HepG2 (cell line): ENCODE measurements around the gene HSF4. TPM values are rescaled to one million over a fixed set of nuclear protein-coding genes. Genes with fewer than 3 reads are reported as not detected.
A peak's percentile ranks its signal among the peaks of the same experiment; 100 is the strongest.

Experiments used
- AKAP8 ChIP-seq: sonication (generic); formaldehyde crosslinking; IDR thresholded peaks from 2 replicates; pipeline ENCODE4 v1.5.1; 2020; ENCODE audit warnings: mild to moderate bottlenecking, missing genetic modification reagents
- HMG20A ChIP-seq: IDR thresholded peaks from 2 replicates; pipeline ENCODE4 v1.6.1; 2016; ENCODE audit warnings: borderline replicate concordance
- KLF11 ChIP-seq: IDR thresholded peaks from 2 replicates; pipeline ENCODE4 v1.6.1; 2016; ENCODE audit warnings: missing compliant biosample characterization
- SMARCE1 ChIP-seq: fragments of 450-650 bp; IDR thresholded peaks from 2 replicates; pipeline ENCODE4 v1.6.1; 2017; ENCODE audit warnings: borderline replicate concordance
- SNAI1 ChIP-seq: sonication (generic); formaldehyde crosslinking; IDR thresholded peaks from 2 replicates; pipeline ENCODE4 v1.5.0; 2020; ENCODE audit warnings: mild to moderate bottlenecking, missing genetic modification reagents, borderline replicate concordance
- SOX6 ChIP-seq, 2 experiments: fragments of 450-650 bp in 1 of 2; sonication (generic) in 1 of 2; formaldehyde crosslinking in 1 of 2; IDR thresholded peaks; 2 replicates each; pipeline versions ENCODE4 v1.4.0 to v1.6.1; 2017 to 2020; ENCODE audit warnings: antibody characterized with exemption in 1 of 2, mild to moderate bottlenecking in 1 of 2, missing genetic modification reagents in 1 of 2
- SP140L ChIP-seq: sonication (generic); formaldehyde crosslinking; IDR thresholded peaks from 2 replicates; pipeline ENCODE4 v1.4.0; 2020; ENCODE audit warnings: missing genetic modification reagents, borderline replicate concordance
- TMF1 ChIP-seq: sonication (generic); formaldehyde crosslinking; IDR thresholded peaks from 2 replicates; pipeline ENCODE4 v1.8.1; 2022; ENCODE audit warnings: low read depth, missing genetic modification reagents
- ZNF160 ChIP-seq: sonication (generic); formaldehyde crosslinking; IDR thresholded peaks from 2 replicates; pipeline ENCODE4 v1.8.0; 2022; ENCODE audit warnings: mild to moderate bottlenecking, inconsistent platforms, missing genetic modification reagents
- ZNF234 ChIP-seq: sonication (generic); formaldehyde crosslinking; conservative IDR thresholded peaks from 2 replicates; pipeline ENCODE4 v1.5.1; 2020; ENCODE audit warnings: mild to moderate bottlenecking, missing genetic modification reagents
- ZNF263 ChIP-seq: sonication (generic); formaldehyde crosslinking; IDR thresholded peaks from 2 replicates; pipeline ENCODE4 v1.4.0; 2020; ENCODE audit warnings: missing genetic modification reagents
- ZNF33A ChIP-seq: sonication (generic); formaldehyde crosslinking; IDR thresholded peaks from 2 replicates; pipeline ENCODE4 v1.5.1; 2020; ENCODE audit warnings: missing genetic modification reagents, mild to moderate bottlenecking, moderate library complexity, borderline replicate concordance
- ZNF468 ChIP-seq: sonication (generic); formaldehyde crosslinking; IDR thresholded peaks from 2 replicates; pipeline ENCODE4 v1.8.0; 2022; ENCODE audit warnings: mild to moderate bottlenecking, moderate library complexity, missing genetic modification reagents
- ZNF607 ChIP-seq: sonication (generic); formaldehyde crosslinking; IDR thresholded peaks from 2 replicates; pipeline ENCODE4 v1.5.1; 2020; ENCODE audit warnings: missing genetic modification reagents, mild to moderate bottlenecking, borderline replicate concordance
- ZNF816 ChIP-seq: sonication (generic); formaldehyde crosslinking; IDR thresholded peaks from 2 replicates; pipeline ENCODE4 v1.8.0; 2022; ENCODE audit warnings: missing genetic modification reagents, mild to moderate bottlenecking, borderline replicate concordance
- ZSCAN31 ChIP-seq: sonication (generic); formaldehyde crosslinking; IDR thresholded peaks from 2 replicates; pipeline ENCODE4 v1.5.0; 2020; ENCODE audit warnings: low read depth, mild to moderate bottlenecking, missing genetic modification reagents
- polyA plus RNA-seq, 8 experiments: library from polyadenylated mRNA; depleted of rRNA in 3 of 8; stranded (reverse) in 7 of 8; unstranded in 1 of 8; fragments of >200 nt; fragmentation: Illumina TruSeq in 4 of 8; extraction: Trizol in 4 of 8; gene quantifications; 2 replicates each; pipeline versions ENCODE4 v1.2.1 to v1.2.3, GENCODE V29; 2011 to 2016; ENCODE audit warnings: low read depth in 4 of 8, missing spikeins in 1 of 8, mixed read lengths in 1 of 8; ENCODE audit not compliant: insufficient read depth in 1 of 8
- total RNA-seq, 5 experiments: library from RNA; depleted of rRNA; stranded (reverse); fragments of >200 nt; fragmentation: Illumina TruSeq; extraction: Trizol; gene quantifications; 2 replicates each; pipeline ENCODE4 v1.2.3, GENCODE V29; 2016; ENCODE audit warnings: low read depth in 1 of 5
- TF ChIP-seq, protein P1 (sequence below): IDR thresholded peaks from 2 replicates; pipeline ENCODE4 v1.6.1; 2016
- TF ChIP-seq, protein P2 (sequence below): sonication (generic); formaldehyde crosslinking; IDR thresholded peaks from 2 replicates; pipeline ENCODE4 v1.4.0; 2020; ENCODE audit warnings: missing genetic modification reagents
- TF ChIP-seq, protein P3 (sequence below): sonication (generic); formaldehyde crosslinking; conservative IDR thresholded peaks from 2 replicates; pipeline ENCODE4 v1.4.0; 2020; ENCODE audit warnings: missing genetic modification reagents
- TF ChIP-seq, protein P4 (sequence below): IDR thresholded peaks from 2 replicates; pipeline ENCODE4 v1.6.1; 2016; ENCODE audit warnings: mild to moderate bottlenecking, missing biosample characterization, missing genetic modification reagents
- TF ChIP-seq, protein P5 (sequence below): sonication (generic); formaldehyde crosslinking; IDR thresholded peaks from 2 replicates; pipeline ENCODE4 v1.5.1; 2020; ENCODE audit warnings: missing genetic modification reagents, mild to moderate bottlenecking, borderline replicate concordance
- TF ChIP-seq, protein P6 (sequence below): sonication (generic); formaldehyde crosslinking; IDR thresholded peaks from 2 replicates; pipeline ENCODE4 v1.8.0; 2022; ENCODE audit warnings: mild to moderate bottlenecking, missing genetic modification reagents

HSF4 gene
- total and polyA plus RNA-seq, 2 of the 13 experiments (the other 11 are each of a cell fraction or from before 2014, with no cell fraction given), result 3.5 to 16.9 TPM

DNA sequence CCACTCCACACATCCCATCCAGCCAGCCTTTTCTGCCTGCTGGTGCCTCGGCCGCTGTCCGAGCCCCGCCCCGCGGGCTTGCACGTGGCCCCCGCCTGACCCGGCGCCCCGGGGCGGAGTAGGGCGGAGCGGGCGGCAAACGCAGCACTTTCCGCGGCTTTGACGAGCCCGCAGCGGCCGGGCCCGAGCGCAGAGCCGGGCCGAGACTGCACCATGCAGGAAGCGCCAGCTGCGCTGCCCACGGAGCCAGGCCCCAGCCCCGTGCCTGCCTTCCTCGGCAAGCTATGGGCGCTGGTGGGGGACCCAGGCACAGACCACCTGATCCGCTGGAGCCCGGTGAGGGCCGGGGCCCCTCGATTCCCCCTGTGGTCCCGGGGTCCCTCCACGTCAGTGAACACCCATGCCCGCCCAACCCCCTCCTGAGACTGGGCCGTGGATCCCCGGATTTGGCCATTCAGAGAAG, at the start of gene HSF4 (continued):
- TF ChIP-seq ZNF468 (CRISPR knock-in tag) (peak; percentile 78; the same call in 1 of the 2 replicates), SP140L (CRISPR knock-in tag) (no peak; the same call in 1 of the 2 replicates), AKAP8 (CRISPR knock-in tag) (peak; percentile 97), ZNF33A (CRISPR knock-in tag) (no peak), HMG20A (CRISPR knock-in tag) (peak; percentile 66; the same call in 1 of the 2 replicates), ZSCAN31 (CRISPR knock-in tag) (0 out of 2 replicates have a peak, but pooled peaks have one; percentile 47), ZNF263 (CRISPR knock-in tag) (peak; percentile 77), SMARCE1 (no peak), SNAI1 (no peak), ZNF607 (CRISPR knock-in tag) (peak; percentile 95), ZNF816 (peak; percentile 78; the same call in 1 of the 2 replicates), ZNF160 (peak; percentile 95), KLF11 (no peak), TMF1 (CRISPR knock-in tag) (peak; percentile 96), ZNF234 (no peak), SOX6 (IDR thresholded peaks at IDR 0.05) (no peak), SOX6 (CRISPR knock-in tag; IDR thresholded peaks at IDR 0.05) (peak; percentile 73)
- TF ChIP-seq, protein P1, sequence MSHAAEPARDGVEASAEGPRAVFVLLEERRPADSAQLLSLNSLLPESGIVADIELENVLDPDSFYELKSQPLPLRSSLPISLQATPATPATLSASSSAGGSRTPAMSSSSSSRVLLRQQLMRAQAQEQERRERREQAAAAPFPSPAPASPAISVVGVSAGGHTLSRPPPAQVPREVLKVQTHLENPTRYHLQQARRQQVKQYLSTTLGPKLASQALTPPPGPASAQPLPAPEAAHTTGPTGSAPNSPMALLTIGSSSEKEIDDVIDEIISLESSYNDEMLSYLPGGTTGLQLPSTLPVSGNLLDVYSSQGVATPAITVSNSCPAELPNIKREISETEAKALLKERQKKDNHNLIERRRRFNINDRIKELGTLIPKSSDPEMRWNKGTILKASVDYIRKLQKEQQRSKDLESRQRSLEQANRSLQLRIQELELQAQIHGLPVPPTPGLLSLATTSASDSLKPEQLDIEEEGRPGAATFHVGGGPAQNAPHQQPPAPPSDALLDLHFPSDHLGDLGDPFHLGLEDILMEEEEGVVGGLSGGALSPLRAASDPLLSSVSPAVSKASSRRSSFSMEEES, result peak; percentile 71
- TF ChIP-seq, protein P2, sequence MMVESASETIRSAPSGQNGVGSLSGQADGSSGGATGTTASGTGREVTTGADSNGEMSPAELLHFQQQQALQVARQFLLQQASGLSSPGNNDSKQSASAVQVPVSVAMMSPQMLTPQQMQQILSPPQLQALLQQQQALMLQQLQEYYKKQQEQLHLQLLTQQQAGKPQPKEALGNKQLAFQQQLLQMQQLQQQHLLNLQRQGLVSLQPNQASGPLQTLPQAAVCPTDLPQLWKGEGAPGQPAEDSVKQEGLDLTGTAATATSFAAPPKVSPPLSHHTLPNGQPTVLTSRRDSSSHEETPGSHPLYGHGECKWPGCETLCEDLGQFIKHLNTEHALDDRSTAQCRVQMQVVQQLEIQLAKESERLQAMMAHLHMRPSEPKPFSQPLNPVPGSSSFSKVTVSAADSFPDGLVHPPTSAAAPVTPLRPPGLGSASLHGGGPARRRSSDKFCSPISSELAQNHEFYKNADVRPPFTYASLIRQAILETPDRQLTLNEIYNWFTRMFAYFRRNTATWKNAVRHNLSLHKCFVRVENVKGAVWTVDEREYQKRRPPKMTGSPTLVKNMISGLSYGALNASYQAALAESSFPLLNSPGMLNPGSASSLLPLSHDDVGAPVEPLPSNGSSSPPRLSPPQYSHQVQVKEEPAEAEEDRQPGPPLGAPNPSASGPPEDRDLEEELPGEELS (CRISPR knock-in tag), result peak; percentile 78
- TF ChIP-seq, protein P3, sequence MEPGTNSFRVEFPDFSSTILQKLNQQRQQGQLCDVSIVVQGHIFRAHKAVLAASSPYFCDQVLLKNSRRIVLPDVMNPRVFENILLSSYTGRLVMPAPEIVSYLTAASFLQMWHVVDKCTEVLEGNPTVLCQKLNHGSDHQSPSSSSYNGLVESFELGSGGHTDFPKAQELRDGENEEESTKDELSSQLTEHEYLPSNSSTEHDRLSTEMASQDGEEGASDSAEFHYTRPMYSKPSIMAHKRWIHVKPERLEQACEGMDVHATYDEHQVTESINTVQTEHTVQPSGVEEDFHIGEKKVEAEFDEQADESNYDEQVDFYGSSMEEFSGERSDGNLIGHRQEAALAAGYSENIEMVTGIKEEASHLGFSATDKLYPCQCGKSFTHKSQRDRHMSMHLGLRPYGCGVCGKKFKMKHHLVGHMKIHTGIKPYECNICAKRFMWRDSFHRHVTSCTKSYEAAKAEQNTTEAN (CRISPR knock-in tag), result peak; percentile 93
- TF ChIP-seq, protein P4, sequence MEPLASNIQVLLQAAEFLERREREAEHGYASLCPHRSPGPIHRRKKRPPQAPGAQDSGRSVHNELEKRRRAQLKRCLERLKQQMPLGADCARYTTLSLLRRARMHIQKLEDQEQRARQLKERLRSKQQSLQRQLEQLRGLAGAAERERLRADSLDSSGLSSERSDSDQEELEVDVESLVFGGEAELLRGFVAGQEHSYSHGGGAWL (CRISPR knock-in tag), result peak; percentile 83; the same call in 1 of the 2 replicates
- TF ChIP-seq, protein P5, sequence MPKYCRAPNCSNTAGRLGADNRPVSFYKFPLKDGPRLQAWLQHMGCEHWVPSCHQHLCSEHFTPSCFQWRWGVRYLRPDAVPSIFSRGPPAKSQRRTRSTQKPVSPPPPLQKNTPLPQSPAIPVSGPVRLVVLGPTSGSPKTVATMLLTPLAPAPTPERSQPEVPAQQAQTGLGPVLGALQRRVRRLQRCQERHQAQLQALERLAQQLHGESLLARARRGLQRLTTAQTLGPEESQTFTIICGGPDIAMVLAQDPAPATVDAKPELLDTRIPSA, result peak; percentile 77
- TF ChIP-seq, protein P6, sequence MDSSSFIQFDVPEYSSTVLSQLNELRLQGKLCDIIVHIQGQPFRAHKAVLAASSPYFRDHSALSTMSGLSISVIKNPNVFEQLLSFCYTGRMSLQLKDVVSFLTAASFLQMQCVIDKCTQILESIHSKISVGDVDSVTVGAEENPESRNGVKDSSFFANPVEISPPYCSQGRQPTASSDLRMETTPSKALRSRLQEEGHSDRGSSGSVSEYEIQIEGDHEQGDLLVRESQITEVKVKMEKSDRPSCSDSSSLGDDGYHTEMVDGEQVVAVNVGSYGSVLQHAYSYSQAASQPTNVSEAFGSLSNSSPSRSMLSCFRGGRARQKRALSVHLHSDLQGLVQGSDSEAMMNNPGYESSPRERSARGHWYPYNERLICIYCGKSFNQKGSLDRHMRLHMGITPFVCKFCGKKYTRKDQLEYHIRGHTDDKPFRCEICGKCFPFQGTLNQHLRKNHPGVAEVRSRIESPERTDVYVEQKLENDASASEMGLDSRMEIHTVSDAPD (CRISPR knock-in tag), result peak; percentile 77
